OCI-M2 (cell line): ENCODE measurements around the gene PHLDA2.

Experiments used
- DNase-seq: peaks from one replicate; lab custom pipeline; 2025; ENCODE audit not compliant: unreplicated experiment; lab: John Stamatoyannopoulos, UW

Gene PHLDA2

DNA sequence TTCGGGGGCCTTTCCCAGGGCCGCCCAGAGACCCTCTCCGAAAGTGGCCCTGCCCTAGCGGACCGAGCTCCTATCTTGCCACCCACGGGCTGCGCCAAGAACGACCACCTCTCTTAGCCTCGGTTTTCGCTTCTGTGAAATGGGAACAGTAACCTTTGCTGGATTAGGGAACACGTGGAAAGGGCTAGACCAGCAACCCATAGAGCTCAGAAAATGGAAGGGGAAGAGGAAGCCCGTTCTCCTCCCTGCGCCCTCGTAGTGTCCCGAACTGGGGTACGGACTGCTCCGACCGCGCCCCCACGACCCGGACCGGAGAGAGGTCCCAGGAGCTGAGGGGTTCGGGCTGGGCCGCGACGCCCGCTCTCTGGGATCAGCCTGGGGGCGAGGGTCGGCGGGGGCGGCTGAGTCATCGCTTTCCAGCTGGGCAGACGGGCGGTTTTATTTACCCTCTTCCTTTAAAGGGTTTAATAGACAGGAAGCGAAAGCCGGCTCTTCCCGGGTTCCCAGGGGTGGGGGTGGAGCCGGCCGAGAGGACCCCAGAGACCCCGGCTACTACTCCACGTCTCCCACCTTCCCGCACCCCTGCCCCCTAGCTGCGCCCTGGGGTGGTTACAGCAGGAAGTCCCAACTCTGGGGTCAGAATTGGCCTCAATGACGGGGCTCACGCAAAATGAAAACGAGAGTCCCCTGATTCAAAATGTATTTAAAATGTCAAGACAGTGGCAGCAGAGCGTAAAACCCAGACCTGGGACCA is 907 bp upstream of the PHLDA2 start:
- DNase-seq: no peak

DNA sequence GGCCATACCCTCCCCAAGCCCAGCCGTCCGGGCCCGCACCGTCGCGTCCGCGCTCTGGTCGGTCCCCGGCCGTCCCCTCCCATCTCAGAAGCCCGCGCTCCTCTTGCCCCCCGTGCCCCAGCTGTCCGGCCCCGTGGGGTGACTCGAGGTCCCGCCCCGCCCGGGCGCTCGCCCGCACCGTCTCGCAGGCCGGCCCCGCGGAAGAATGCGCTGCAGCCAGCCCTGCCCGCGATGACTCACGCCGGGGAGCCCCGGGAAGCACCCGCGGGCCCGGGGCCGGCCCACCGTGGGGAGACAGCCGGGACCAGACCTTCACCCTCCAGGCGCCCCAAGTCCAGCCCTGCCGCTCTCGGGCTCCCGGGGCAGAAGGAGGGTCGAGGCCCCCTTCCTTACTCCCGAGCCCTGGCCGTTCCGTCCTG is 320 bp upstream of the PHLDA2 start:
- DNase-seq: no peak

DNA sequence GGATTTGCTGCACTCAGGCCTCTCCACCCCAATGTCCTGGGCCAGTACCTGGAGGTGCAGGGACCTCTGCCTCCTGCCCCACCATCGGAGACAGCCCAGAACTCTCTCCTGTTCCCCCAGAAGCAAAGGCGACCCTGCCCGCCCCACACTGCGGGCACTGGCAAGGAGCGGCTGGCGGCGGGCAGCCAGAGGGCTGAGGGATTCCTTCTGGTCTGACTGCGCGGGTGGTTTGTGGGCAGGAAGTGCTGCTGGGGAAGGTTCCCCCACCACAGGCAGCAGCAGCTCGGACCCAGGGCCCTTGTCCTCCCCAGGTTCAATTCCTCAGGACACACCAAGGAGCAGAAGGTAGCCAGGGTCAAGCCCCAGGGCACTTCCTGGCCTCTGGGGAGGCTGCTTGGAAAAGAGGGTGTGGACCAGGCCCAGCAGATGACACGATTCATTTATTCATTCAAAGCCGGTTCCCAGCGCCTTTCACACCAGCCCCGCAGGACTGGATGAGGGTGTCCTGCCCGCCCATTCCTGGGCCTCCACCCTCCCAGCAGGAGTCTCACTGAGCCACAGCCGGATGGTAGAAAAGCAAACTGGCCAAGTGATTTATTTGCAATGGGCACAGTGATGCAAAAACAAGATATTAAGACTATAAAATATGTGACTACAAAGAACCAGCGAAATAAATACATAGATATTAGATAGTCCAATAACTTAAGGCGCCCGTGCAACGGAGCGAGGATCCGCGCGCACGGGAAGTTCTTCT is 1.2 kb downstream of the PHLDA2 start:
- DNase-seq: no peak

DNA sequence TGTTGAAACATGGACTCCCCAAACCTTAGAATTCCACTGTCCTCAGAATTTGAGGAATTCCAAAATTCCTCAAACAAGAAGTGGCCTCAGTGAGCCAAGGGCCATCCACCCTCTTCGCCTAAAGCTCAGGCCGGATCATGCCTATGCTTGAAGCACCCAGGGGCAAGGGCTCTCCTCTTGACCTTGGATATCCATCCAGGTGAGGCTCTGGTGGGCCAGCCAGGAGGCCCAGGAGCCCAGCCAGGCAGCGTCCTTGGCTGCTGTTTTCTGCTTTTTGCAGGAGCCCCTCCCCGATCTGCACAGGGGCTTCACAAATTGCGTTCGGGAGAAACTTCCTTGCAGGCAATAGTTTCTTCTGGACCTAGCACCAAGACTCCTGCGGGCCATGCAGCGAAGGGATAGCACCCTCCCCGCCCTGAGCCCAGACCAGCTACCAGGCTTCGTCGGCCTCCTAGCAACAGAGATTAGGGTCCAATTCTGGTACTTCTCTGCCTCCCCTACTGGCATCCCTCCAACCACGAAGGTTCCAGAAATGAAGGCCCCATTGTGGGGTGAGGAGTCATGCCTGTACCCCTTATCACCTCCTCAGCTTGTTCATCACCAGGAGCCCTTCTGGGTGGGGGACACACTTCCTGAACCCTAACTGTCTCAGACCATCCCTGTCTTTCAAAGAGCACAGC is 2.0 kb downstream of the PHLDA2 start:
- no peak for DNase-seq

DNA sequence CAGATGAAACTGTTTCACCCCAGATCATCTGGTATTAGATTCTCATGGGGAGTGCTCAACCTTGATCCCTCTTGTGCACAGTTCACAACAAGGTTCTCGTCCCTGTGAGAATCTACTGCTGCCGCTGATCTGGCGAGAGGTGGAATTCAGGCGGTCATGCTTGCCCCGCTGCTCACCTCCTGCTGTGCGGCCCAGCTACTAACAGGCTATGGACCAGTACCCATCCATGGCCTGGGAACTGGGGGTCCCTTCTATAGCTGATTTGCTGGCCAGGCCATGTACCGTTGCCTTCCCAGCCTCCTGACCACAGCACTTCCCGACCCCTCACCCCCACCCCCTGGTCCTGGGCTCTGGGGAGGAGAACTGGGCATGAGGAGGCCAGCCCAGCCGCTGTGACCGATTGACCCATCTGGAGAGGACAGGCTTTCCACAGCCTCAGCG is 2.6 kb downstream of the PHLDA2 start:
- no peak for DNase-seq

DNA sequence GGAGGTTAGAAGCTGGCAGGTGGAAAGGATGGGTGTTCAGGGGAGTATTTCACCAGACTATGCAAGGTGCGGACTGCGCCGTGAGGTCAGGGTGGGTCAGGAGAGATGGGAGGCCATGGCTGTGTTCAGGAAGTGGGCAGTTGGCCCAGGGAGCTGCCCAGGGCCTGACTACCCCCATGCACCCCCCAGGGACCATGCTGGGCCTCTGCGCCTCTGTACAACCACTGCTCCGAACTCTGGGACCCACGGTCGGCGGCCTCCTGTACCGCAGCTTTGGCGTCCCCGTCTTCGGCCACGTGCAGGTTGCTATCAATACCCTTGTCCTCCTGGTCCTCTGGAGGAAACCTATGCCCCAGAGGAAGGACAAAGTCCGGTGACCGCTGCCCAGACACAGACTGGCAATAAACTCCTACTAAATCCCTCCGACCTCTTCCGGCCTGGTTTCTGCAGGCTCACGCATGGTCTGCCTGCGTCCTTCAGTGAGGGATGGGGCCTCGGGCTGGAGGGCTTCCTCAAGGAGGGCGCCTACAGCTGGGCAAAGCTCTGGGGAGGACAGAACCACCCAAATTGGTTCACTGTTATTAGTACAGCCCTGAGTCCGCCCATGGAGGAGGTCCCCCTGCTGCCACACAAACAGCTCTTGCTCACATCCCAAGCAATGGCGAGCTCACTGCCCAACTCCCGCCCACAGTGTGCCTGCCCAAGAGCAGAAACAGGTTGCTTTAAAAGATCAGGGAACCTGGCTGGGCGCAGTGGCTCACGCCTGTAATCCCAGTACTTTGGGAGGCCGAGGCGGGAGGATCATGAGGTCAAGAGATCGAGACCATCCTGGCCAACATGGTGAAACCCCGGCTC is 4.2 kb downstream of the PHLDA2 start:
- no peak for DNase-seq

DNA sequence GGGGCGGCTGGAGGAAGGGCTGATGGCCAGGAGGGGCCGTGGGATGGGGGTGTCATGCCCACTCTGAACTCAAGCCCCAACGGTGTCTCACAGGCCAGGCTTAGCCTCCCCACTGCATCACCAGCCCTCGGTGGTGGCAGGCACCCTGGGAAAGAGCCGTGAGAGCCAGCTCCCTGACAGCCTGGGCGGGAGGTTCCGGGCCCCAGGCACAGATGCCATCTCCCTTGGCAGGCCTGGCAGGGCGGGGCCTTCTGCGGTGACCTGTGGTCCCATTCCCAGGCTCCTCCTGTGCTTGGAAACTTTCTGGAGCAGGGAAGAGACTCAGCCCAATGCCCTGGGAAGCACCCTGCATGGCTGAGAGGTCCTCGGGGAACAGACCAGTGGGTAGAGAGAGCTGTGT is 4.8 kb downstream of the PHLDA2 start:
- no peak for DNase-seq

DNA sequence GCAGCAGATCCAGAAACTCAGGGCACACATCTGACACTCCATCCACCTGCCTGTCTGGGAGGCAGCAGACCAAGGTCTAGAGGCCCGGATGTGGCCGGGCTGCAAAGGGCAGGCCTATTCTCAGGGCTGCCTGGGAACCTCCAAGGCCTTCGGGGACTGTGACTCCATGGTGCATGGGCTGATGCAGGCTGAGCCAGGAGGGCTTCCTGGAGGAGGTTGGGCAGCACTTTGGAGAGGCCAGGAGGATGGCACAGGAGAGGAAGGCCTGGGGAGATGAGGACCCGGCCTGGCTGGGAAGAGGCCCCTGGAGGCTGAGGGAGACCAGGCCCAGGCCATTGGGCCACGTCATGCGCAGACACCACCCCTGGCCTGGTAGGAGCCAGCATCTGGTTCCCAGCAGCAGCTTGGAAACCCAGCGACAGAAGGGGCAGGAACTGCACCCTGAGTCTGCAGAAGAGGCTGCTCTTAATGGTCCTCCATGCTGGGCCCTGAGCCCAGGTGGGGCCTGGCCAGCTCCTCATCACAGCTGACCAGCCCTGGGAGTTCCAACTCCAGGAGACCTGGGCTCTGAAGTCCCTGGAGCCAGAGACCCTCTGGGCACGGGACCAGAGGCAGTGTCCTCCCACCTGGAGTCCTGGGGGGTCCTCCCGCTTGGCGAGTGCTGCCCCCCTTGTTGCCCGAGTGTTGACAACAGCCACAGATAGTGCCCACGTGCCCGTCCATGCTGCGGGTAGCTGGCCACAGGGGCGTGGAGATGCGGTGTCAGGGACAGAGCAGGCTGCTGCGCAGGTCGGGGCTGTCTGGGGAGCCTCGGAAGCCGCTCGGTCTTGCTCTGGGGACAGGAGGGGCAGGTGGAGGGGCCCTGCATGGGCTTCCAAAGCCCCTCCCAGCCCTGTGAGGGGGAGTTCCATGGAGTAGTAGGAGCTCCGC is 5.5 kb downstream of the PHLDA2 start:
- DNase-seq: no peak

DNA sequence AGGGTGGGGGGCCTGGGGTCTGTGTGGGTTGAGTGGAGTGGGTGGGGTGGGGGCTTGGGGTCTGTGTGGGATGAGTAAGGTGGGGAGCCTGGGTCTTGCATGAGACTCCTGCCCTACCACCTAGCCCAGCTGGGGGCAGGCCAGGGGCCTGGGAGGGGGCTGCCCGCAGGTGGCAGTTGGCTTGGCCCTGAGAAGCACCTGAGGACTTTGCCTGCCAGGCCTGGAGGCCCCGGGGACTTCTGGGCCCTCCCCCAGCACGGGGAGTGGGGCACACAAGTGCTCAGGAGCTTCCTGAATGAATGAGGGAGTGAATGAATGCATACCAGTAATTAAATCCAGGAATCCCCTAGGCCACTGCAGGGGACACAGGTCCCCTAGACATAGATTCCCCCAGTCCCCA is 6.6 kb downstream of the PHLDA2 start:
- DNase-seq: no peak

DNA sequence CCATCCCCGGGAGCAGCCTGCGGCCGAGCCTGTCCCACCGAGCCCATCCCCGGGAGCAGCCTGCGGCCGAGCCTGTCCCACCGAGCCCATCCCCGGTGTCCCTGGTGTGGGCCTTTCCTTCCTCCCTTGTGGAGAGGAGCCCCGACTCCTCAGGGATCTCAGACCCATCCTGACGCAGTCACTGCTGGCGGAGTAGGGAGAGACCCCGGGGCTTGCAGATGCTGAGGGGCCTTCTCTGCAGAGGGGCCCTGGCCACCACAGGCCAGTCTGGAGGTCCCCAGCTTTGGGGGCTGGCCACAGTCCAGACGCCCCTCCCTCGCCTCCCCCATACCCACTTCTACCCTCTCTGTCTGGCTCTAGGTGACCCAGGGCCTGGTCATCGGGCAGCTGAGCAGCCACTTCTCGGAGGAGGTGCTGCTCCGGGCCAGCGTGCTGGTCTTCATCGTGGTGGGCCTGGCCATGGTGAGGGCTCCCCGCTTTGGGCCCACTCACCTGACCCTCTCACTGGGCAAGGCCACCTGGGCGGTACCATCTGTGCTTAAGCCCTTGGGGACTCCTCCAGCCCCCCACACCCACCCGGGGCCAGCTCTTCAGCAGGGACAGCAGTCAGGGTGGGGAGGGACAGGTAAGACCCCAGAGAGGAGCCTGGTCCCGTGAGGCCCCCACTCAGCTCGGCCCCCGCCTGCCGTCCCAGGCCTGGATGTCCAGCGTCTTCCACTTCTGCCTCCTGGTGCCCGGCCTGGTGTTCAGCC is 7.3 kb downstream of the PHLDA2 start:
- DNase-seq: no peak

DNA sequence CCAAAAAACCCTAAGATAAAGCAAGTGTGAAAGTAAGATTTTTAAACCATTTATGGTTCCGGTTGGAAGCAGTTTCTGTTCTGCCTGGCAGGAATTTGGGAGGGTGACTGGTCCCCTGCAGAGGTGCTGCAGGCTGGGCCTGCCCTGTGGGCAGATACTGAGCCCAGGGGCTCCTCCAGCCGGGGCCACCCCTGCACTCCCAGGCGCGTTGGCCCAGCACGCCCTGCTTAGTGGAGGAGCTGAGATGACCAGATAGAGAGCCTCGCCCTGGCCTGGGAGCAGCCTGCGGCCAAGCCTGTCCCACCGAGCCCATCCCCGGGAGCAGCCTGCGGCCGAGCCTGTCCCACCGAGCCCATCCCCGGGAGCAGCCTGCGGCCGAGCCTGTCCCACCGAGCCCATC is 8.0 kb downstream of the PHLDA2 start:
- DNase-seq: no peak

DNA sequence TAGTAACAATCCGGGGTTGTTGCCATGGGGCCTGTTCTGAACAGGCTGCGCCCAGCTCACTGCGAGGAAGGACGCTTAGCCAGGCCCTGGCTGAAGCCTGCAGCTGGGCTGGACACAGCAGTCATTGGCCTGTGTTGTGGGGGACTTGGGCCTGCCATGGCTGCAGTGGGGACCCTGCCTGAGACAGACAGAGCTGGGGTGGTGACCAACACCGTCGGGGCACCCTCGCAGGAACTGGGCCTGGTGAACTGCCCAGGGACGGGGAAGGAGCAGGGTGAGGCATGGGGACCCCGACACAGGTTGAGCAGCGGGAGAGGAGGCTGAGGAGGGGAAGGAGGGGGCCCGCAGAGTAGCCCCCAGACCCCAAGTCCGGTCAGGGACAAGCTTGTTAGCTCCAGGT is 8.9 kb downstream of the PHLDA2 start:
- DNase-seq: no peak

DNA sequence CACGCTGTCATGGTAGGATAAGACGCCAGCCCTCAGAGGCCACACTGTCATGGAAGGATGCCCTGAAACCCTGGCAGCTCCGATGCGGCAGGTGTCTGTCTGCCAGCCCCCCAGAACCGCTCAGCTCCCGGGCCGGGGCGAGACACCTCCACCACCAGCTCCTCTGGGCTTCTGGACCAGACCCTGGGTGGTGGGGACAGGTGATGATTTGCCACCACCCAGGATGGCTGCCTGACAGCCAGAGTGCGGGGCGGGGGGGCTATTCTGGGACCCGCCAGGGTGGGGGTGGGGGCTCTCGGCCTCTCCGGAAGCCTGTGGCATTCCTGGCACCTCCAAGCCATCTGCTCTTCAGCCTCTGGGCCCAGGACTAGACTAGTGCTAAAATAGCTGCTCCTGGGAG is 9.4 kb downstream of the PHLDA2 start:
- no peak for DNase-seq

DNA sequence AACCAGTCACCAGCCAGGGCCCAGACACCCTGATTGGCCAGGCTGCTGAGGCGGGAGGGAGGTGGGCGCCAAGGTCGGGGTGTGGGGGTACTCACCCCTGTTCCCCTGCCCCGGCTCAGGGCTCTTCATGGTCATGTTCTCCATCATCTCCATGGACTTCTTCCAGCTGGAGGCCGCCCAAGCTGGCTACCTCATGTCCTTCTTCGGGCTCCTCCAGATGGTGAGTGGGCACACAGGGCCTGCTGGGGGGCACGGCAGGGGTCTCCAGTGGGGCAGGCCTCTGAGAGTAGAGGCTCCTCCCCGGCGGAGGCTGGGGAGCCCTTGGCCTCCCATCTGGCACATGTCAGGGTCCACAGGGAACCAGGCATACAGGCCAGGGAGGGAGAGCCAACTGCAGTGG is 10.0 kb downstream of the PHLDA2 start:
- DNase-seq: no peak

DNA sequence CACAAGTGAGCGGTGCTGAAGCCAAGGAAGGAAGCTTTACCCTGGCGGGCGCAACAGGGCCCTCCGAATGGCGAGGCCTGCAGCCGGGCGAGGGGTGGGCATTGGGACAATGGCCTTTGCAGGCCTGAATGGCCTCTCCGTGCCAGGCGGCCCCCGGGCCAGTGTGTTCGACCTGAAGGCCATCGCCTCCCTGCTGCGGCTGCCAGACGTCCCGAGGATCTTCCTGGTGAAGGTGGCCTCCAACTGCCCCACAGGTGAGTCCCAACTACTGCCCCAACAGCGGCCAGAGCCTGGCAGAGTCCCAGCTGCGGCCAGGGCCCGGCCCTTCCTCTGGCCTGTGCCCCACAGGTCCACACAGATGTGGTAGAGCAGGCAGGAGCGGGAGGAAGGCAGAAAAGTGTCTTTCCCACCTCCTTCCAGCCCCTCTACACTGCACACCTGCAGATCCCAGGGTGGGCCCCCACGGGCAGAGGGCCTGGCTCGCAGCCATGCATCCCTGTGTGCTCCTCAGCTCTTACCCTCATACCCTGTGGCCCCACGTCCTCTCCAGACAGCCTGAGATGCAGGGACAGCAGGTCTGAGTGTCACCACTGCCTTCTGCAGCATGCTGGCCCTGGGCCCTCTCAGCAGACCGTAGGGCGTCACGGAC is 11.3 kb downstream of the PHLDA2 start:
- no peak for DNase-seq

DNA sequence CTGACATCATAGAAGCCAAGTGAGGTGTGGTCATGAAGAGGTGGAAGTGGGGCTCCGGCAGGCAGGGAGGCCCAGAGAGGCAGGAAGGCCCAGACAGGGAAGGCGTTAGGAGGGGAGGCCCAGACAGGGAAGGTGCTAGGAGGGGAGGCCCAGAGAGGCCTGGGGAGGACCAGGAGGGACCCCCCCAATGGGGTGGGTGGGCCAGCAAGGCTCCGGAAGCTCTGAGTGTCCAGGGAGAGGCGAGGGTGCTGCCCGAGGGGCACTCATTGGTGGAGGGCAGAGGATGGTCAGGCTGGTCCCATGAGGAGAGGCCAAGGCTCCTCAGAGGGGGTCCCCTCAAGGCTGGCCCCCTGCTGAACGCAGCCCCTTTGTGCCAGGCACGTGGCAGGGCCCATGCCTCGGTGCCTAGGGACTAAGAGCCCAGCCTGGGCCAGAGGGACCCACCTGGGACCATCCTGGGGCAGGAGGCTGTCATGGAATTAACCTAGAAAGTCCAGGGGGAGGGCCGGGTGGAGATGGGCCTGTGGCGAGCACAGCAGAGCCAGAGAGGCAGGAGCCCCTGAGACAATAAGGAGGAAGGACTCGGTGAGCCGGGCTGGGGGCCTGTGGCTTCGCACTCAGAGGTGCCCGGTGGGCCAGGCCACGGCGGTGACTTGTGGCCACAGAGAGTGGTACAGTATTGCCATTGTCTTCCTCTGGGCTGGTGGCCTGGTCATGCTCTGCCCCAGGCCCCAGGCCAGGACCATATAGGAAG is 12.2 kb downstream of the PHLDA2 start:
- no peak for DNase-seq

DNA sequence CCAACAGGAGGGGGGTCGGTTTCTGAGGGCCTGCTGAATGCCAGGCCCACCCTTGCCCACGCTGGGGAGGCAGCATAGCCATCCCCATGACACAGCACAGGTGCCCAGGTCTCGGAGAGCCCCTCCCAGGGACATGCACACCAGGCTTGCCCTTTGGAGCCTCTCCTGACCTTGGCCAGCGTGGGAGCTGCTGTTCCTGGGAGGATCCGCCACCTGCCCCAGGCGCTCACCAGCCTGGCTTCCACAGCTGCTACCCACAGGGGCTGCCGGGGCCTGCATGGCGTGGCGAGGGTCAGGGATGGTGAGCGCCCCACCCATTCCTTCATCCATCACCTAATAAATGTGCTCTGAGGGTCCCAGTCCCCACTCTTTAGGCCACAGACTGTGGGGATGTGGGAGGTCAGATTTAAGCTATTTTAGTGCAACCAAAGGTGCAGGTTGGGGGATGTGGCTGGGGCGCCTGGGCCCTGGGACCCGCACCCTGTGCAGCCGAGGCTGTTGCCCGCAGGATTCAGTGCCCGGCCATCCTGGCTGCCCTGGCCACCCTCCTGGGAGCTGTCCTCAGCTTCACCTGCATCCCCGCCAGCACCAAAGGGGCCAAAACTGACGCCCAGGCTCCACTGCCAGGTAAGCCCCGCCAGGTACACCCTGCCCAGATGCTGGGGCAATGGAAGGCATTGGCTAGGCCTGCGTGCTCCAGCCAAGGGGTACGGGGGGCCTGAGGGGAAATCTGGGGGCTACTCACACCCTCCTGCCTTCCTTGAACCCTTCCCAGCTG is 12.9 kb downstream of the PHLDA2 start:
- no peak for DNase-seq
